ENCODE data around the gene FBXO30. TPM values are rescaled to one million over a fixed set of nuclear protein-coding genes. Genes with fewer than 3 reads are reported as not detected.

Gene FBXO30
- total and polyA plus RNA-seq, 9 of the 15 experiments (the other 6 are each of a cell fraction or from before 2014, with no cell fraction given), result 3.6 to 12.8 (median 7.1) TPM

GRCh38 chr6:145761584-145761983 is 53.0 kb downstream of the FBXO30 start:
- no peak overlapping the region for H3K4me2 ChIP-seq (ENCODE audit: insufficient read depth, low read length)
- no peak for TF ChIP-seq ZNF668 (CRISPR knock-in tag; IDR thresholded peaks at IDR 0.05)
- no peak for TF ChIP-seq ZBTB17 (CRISPR knock-in tag; IDR thresholded peaks at IDR 0.05)
- TF ChIP-seq DMBX1 (CRISPR knock-in tag; IDR thresholded peaks at IDR 0.05; ENCODE audit: borderline replicate concordance), result no peak
- no peak for TF ChIP-seq BRF2 (IDR thresholded peaks at IDR 0.05; ENCODE audit: borderline replicate concordance, insufficient read depth, insufficient read length)
- no peak for TF ChIP-seq HOMEZ (CRISPR knock-in tag; IDR thresholded peaks at IDR 0.05)
- no peak for TF ChIP-seq PML (IDR thresholded peaks at IDR 0.05; ENCODE audit: low read length)
- TF ChIP-seq FOXK1 (CRISPR knock-in tag; IDR thresholded peaks at IDR 0.05; ENCODE audit: borderline replicate concordance), result no peak
- TF ChIP-seq SNRNP70 (optimal IDR thresholded peaks at IDR 0.05; ENCODE audit: low read depth, low read length), result no peak
- TF ChIP-seq POLR2B (IDR thresholded peaks at IDR 0.05; ENCODE audit: low read depth, partially characterized antibody), result no peak
- no peak for TF ChIP-seq TAF9B (IDR thresholded peaks at IDR 0.05; ENCODE audit: partially characterized antibody)
- no peak for TF ChIP-seq PURB (CRISPR knock-in tag; IDR thresholded peaks at IDR 0.05; ENCODE audit: low read depth)
- TF ChIP-seq FOXJ3 (CRISPR knock-in tag; IDR thresholded peaks at IDR 0.05), result no peak
- no peak for TF ChIP-seq PHF20 (IDR thresholded peaks at IDR 0.05; ENCODE audit: partially characterized antibody)
- TF ChIP-seq FOXM1 (IDR thresholded peaks at IDR 0.05; ENCODE audit: low read depth), result no peak
- no peak for TF ChIP-seq FOXM1 (CRISPR knock-in tag; IDR thresholded peaks at IDR 0.05; ENCODE audit: low read depth)
- TF ChIP-seq SRSF9 (IDR thresholded peaks at IDR 0.05; ENCODE audit: borderline replicate concordance, low read depth, low read length), result no peak
- TF ChIP-seq RCOR1 (IDR thresholded peaks at IDR 0.05; ENCODE audit: borderline replicate concordance in 1 of 2, low read depth in 2 of 2, low read length in 2 of 2), result no peak
- no peak for TF ChIP-seq SMAD3 (CRISPR knock-in tag; conservative IDR thresholded peaks at IDR 0.05)
- TF ChIP-seq MAFG (tag; conservative IDR thresholded peaks at IDR 0.05), result no peak
- no peak for TF ChIP-seq L3MBTL2 (IDR thresholded peaks at IDR 0.05)
- no peak for TF ChIP-seq HDAC1 (IDR thresholded peaks at IDR 0.05)
- intact Hi-C loops (cut with micrococcal nuclease), result no loop called here
- no peaks in the 10 kb centered on the region for H4K20me1 ChIP-seq (replicated peaks; ENCODE audit: control insufficient read depth, insufficient read depth, low read length)
- no TSS peak for BruUV-seq (replicated peaks)
- no peaks in the 10 kb centered on the region for H3K9me3 ChIP-seq (replicated peaks; ENCODE audit: control insufficient read depth, insufficient read depth, low read depth, low read length)
- H3K4me3 ChIP-seq, result no peak overlapping the region
- FAIRE-seq (no peak), ATAC-seq (no peak), DNase-seq (ENCODE audit: extremely low read depth in 1 of 4, low spot score in 3 of 4) (no peak)
- POLR2A ChIA-PET, result interaction anchor here (0.6 to 1.0 kb wide), 2 partner anchors 102 to 1445 kb away, joined by 3 to 4 read pairs; no protein-coding TSS in a partner anchor
- no peaks in the 10 kb centered on the region for H3K27me3 ChIP-seq (ENCODE audit: control insufficient read depth in 2 of 2, insufficient read depth in 2 of 2, low read length in 2 of 2)
- no peak overlapping the region for H3K9ac ChIP-seq (ENCODE audit: insufficient read depth in 1 of 2, low read depth in 2 of 2, low read length in 2 of 2)
- no peak overlapping the region for H3K27ac ChIP-seq (ENCODE audit: extremely low read depth, low read depth, low read length)
- H3K36me3 ChIP-seq (ENCODE audit: control insufficient read depth, insufficient read depth, low read length), result no peaks in the 10 kb centered on the region
- in situ Hi-C loops (cut with MboI), result no loop called here
- no peak overlapping the region for H2AFZ ChIP-seq (ENCODE audit: low read depth, low read length)
- no peaks in the 10 kb centered on the region for H3K9me1 ChIP-seq (ENCODE audit: control insufficient read depth, insufficient read depth, low read length)
- no peaks in the 10 kb centered on the region for H3K79me2 ChIP-seq (ENCODE audit: control insufficient read depth, insufficient read depth, low read length)
- no peaks in the 10 kb centered on the region for H3K4me1 ChIP-seq (replicated peaks in 1 of 2; ENCODE audit: control insufficient read depth in 2 of 2, insufficient read depth in 2 of 2, low read length in 2 of 2)
- CTCF ChIA-PET (ENCODE audit: low intra/inter-chr PET ratio), result no interaction called here

Data from K562 (cell line).